SH-SY5Y (cell line): Measurements from ENCODE around the gene DDX5.

Source experiments
- GATA2 ChIP-seq: IDR thresholded peaks from 2 replicates; pipeline ENCODE4 v1.6.1; 2011; ENCODE audit warnings: mild to moderate bottlenecking, low read depth, low read length
- GATA3 ChIP-seq: IDR thresholded peaks from 2 replicates; pipeline ENCODE4 v1.6.1; 2011; ENCODE audit warnings: low read depth, mild to moderate bottlenecking, low read length, moderate library complexity

DNA sequence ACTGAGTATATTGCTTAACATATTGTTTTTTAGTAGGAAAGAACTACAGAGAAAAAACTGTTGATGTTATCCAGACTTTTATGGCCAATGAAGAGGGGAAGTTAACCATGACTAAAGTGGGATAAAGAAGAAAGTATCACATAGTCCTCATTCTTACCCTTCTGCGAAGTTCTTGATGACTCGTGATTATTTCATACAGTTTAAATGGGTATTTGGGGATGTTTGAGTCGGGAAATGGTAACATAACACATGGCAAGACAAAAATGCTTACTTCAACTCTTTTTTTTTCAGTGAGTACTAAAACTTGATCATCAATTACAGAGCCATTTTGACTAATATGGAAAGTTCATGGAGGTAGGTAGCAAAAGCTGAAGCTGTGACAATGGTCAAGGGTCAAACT is 14.1 kb downstream of the DDX5 start:
- no peak for TF ChIP-seq GATA3
- no peak for TF ChIP-seq GATA2
